Stomach (tissue), 4 donors: ENCODE results near the gene CRYZL1.

Source experiments
- CTCF ChIP-seq, 7 experiments: fragments of 450-650 bp in 4 of 7; fragments of 200-600 bp in 3 of 7; sonication (generic) in 3 of 7; IDR thresholded peaks; one replicate each; pipeline ENCODE4 v1.5.1; 2016 to 2019; ENCODE audit warnings: antibody characterized with exemption in 7 of 7, control low read depth in 2 of 7, mild to moderate bottlenecking in 1 of 7
- EP300 ChIP-seq: sonication (generic); formaldehyde crosslinking; IDR thresholded peaks from one replicate; pipeline ENCODE4 v1.6.1; 2017; ENCODE audit warnings: antibody characterized with exemption
- POLR2A ChIP-seq, 4 donors: fragments of 450-650 bp; IDR thresholded peaks; one replicate each; pipeline ENCODE4 v1.6.1; 2016; ENCODE audit warnings: antibody characterized with exemption in 4 of 4, control low read depth in 2 of 4, mild to moderate bottlenecking in 1 of 4, moderate library complexity in 1 of 4
- POLR2AphosphoS5 ChIP-seq, 3 donors: sonication (generic); formaldehyde crosslinking; IDR thresholded peaks; one replicate each; pipeline ENCODE4 v1.6.1; 2016; ENCODE audit warnings: antibody characterized with exemption in 3 of 3

- no peak for TF ChIP-seq CTCF (IDR thresholded peaks at IDR 0.05)
- TF ChIP-seq POLR2AphosphoS5 (IDR thresholded peaks at IDR 0.05): no peak
- no peak for TF ChIP-seq POLR2A (IDR thresholded peaks at IDR 0.05)
- TF ChIP-seq EP300: no peak
These were observed 41.6 kb upstream of the CRYZL1 start for GRCh38 chr21:33682992-33683627.
